ENCODE results near the gene MXRA7. TPM values are rescaled to one million over a fixed set of nuclear protein-coding genes. Genes with fewer than 3 reads are reported as not detected.

MXRA7 gene
- total RNA-seq, 1 donor from 2014 or later, result 411 TPM

DNA sequence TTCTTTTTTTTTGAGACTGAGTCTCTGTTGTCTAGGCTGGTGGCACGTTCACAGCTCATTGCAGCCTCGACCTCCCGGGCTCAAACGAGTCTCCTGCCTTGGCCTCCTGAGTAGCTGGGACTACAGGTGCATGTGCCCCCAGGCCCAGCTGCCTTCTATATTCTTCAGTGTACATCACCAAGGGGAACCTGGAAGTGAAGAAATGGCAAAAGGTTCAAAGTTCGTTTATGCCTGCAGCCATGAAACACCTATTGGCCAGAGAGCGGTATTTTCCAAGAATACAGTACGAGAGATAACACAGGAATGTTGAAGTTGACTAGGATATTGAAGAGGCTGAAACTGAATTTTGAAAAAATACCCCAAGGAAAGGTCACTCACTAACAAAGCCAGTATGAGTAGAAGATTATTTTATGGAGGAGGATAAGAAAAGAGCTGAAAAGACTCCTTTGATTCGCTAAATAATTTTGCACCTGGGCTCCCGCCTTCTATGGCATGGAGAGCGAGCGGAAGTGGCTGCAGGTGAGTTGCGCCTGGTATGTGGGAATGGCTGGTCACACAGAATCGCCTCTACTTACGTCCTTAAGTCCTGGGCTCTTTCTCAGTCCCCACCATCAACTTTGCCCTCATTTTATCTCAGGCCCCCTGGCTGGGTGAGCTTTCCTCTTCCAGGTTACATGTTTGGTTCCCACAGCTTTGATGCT, 77.0 kb downstream of the MXRA7 start:
- Histone ChIP-seq H3K4me3 (no peak overlapping the region), H3K27me3 (ENCODE audit: low read depth) (no peaks in the 10 kb centered on the region), H3K9me3 (replicated peaks) (no peaks in the 10 kb centered on the region), H3K4me1 (no peaks in the 10 kb centered on the region), H3K36me3 (no peaks in the 10 kb centered on the region), H3K27ac (replicated peaks) (no peak overlapping the region)
- intact Hi-C loops (cut with micrococcal nuclease), result no loop called here
- DNase-seq, result no peak
- TF ChIP-seq, protein P1, sequence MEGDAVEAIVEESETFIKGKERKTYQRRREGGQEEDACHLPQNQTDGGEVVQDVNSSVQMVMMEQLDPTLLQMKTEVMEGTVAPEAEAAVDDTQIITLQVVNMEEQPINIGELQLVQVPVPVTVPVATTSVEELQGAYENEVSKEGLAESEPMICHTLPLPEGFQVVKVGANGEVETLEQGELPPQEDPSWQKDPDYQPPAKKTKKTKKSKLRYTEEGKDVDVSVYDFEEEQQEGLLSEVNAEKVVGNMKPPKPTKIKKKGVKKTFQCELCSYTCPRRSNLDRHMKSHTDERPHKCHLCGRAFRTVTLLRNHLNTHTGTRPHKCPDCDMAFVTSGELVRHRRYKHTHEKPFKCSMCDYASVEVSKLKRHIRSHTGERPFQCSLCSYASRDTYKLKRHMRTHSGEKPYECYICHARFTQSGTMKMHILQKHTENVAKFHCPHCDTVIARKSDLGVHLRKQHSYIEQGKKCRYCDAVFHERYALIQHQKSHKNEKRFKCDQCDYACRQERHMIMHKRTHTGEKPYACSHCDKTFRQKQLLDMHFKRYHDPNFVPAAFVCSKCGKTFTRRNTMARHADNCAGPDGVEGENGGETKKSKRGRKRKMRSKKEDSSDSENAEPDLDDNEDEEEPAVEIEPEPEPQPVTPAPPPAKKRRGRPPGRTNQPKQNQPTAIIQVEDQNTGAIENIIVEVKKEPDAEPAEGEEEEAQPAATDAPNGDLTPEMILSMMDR (IDR thresholded peaks at IDR 0.05; ENCODE audit: borderline replicate concordance), result no peak

DNA sequence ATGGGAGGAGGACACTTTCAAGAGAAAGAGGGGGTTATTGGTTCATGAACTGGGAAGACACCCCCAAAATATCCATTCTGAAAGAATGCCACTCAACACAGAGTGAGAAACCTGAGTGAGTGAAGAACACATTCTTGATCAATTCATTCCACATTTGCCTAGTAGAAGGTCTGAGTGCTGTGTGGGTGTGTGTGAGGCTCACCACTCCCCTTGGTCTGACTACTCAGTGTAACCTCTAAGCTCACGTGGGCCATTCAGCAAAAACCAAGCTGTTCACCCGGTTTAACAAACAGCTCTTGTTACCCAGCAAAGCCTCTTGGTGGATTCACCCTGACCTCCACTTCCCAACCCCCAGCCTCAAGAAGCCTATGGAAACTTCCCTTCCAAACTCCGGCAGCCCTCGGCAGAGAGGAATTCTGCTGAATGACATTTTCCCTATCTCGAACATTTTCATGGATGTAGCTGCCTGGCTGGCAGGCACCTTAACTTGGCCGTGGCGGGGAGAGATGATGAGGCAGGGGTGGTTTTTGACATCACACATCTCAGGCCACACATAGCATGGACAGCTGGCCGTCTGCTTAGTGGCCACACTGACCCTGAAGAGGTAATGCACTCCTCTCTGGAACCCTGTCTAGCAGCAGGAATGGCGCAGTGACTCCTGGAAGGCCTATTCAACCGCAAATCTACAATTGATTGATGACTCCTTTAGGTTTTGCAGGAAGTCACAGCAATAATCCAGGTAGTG, 78.8 kb downstream of the MXRA7 start:
- Histone ChIP-seq H3K9me3 (replicated peaks) (no peaks in the 10 kb centered on the region), H3K36me3 (no peaks in the 10 kb centered on the region), H3K27ac (replicated peaks) (no peak overlapping the region), H3K4me1 (no peaks in the 10 kb centered on the region), H3K4me3 (no peak overlapping the region), H3K27me3 (ENCODE audit: low read depth) (no peaks in the 10 kb centered on the region)
- TF ChIP-seq, protein P1 (IDR thresholded peaks at IDR 0.05; ENCODE audit: borderline replicate concordance), result no peak
- DNase-seq, result no peak
- intact Hi-C loops (cut with micrococcal nuclease), result no loop called here

DNA sequence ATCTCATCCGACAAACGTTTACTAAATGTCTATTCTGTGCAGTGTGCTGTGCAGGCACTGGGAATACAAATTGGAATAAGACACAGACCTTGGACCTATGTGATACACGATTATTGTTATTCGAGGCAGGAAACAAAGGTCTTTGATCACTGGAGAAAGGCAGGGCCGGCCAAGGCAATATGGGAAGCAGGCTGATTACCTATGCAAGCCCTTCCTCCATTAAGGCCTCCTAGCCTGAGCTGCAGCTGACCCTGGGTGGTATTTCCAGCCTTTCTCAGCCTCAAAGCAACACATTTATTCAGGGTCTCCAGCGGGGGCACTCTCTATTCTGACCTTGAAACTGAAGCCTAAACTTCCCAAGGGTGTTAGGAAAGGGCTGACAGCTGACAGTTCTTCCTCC, 80.6 kb downstream of the MXRA7 start:
- intact Hi-C loops (cut with micrococcal nuclease), result no loop called here
- Histone ChIP-seq H3K27ac (replicated peaks) (no peak overlapping the region), H3K4me1 (no peaks in the 10 kb centered on the region), H3K27me3 (ENCODE audit: low read depth) (no peaks in the 10 kb centered on the region), H3K9me3 (replicated peaks) (no peaks in the 10 kb centered on the region), H3K4me3 (no peak overlapping the region), H3K36me3 (no peaks in the 10 kb centered on the region)
- TF ChIP-seq, protein P1 (IDR thresholded peaks at IDR 0.05; ENCODE audit: borderline replicate concordance), result no peak
- no peak for DNase-seq

Small RNA genes lying within 50 kb of the gene (microRNA-seq; reads per million reads assigned to microRNA genes)
- 0.94 reads per million for gene MIR636

Other genes starting within 250 kb of the MXRA7 start
- not detected for gene AANAT, start 243.4 kb downstream of the MXRA7 start, total RNA-seq
- gene RHBDF2, start 209.5 kb downstream of the MXRA7 start, total RNA-seq, result 13.8 TPM
- 24.1 TPM for gene CYGB, start 173.3 kb downstream of the MXRA7 start, total RNA-seq
- gene PRCD, start 170.9 kb downstream of the MXRA7 start, total RNA-seq, result 3.9 TPM
- gene ST6GALNAC2, start 125.1 kb downstream of the MXRA7 start, total RNA-seq, result 4.3 TPM
- 3.1 TPM for gene ST6GALNAC1, start 67.2 kb downstream of the MXRA7 start, total RNA-seq
- 65.2 TPM for gene JMJD6, start 15.6 kb upstream of the MXRA7 start, total RNA-seq
- 21.0 TPM for gene METTL23, start 15.9 kb upstream of the MXRA7 start, total RNA-seq
- 78.5 TPM for gene SRSF2, start 26.4 kb upstream of the MXRA7 start, total RNA-seq
- gene MFSD11, start 27.2 kb upstream of the MXRA7 start, total RNA-seq, result 21.4 TPM
- 0.08 TPM for gene MGAT5B, start 157.4 kb upstream of the MXRA7 start, total RNA-seq